Lower lobe of right lung (tissue), 2 donors: ENCODE measurements around the gene PROK1. TPM values are rescaled to one million over a fixed set of nuclear protein-coding genes. Genes with fewer than 3 reads are reported as not detected.

ENCODE experiments used
- ATAC-seq, 2 donors: fragments of 200-7000 bp; cut with Tn5 transposase; one replicate each; pipeline ENCODE4 v1.9.1; 2020 to 2022; ENCODE audit warnings: mild to moderate bottlenecking in 2 of 2, moderate library complexity in 2 of 2
- DNase-seq: peaks from one replicate; pipeline ENCODE4 v3.0.0-alpha.2; 2020
- H3K27ac ChIP-seq: fragments of 200-600 bp; one replicate; pipeline ENCODE4 v1.8.0; 2022
- H3K27me3 ChIP-seq: fragments of 200-600 bp; one replicate; pipeline ENCODE4 v1.8.0; 2022; ENCODE audit warnings: low read depth
- H3K36me3 ChIP-seq: fragments of 200-600 bp; one replicate; pipeline ENCODE4 v1.8.0; 2022; ENCODE audit warnings: mild to moderate bottlenecking
- H3K4me1 ChIP-seq: fragments of 200-600 bp; one replicate; pipeline ENCODE4 v1.8.0; 2022
- H3K4me3 ChIP-seq: fragments of 200-600 bp; one replicate; pipeline ENCODE4 v1.8.0; 2022; ENCODE audit warnings: mild to moderate bottlenecking
- H3K9me3 ChIP-seq: fragments of 200-600 bp; one replicate; pipeline ENCODE4 v1.8.0; 2022
- CTCF ChIP-seq: fragments of 200-600 bp; IDR thresholded peaks from one replicate; pipeline ENCODE4 v1.8.0; 2022; ENCODE audit warnings: antibody characterized with exemption, mild to moderate bottlenecking
- intact Hi-C: fragments of 100-400 bp; cut with DNase I; formaldehyde crosslinking; loops from one replicate; pipeline ENCODE4 v1.11.0; 2022
- total RNA-seq: library from RNA; stranded (reverse); fragmentation: NEBNext Ultra II Directional; extraction: Animal tissue kit (Norgen Biotek cat#: 25700); gene quantifications from one replicate; pipeline ENCODE4 v1.2.1, GENCODE V29; 2021
- donor health status: DM: no; HTN: yes; CAD: no; lungs with severe emphysema.

The PROK1 gene
- total RNA-seq, 1 donor from 2014 or later, result not detected

- H3K4me3 ChIP-seq, result no peak overlapping the region
These were observed 21.6 kb downstream of the PROK1 start for GRCh38 chr1:110472546-110472945.

GRCh38 chr1:110474444-110474843 lies 23.5 kb downstream of the PROK1 start:
- Histone ChIP-seq H3K36me3 (no peaks in the 10 kb centered on the region), H3K4me1 (peaks cover 4% of the 10 kb centered on the region), H3K4me3 (no peak overlapping the region), H3K27ac (no peak overlapping the region), H3K27me3 (no peaks in the 10 kb centered on the region), H3K9me3 (no peaks in the 10 kb centered on the region)
- TF ChIP-seq CTCF, result no peak
- ATAC-seq, result no peak
- DNase-seq, result no peak
- intact Hi-C loops, result no loop called here

More at GRCh38 chr1:110472546-110472945, 21.6 kb downstream of the PROK1 start:
- no peak for ATAC-seq
- DNase-seq, result no peak
- H3K36me3 ChIP-seq, result no peaks in the 10 kb centered on the region
- H3K27me3 ChIP-seq, result no peaks in the 10 kb centered on the region
- intact Hi-C loops, result no loop called here
- TF ChIP-seq CTCF, result no peak
- H3K27ac ChIP-seq, result no peak overlapping the region
- H3K9me3 ChIP-seq, result no peaks in the 10 kb centered on the region
- peaks cover 4% of the 10 kb centered on the region for H3K4me1 ChIP-seq

- Histone ChIP-seq H3K9me3 (no peaks in the 10 kb centered on the region), H3K4me3 (no peak overlapping the region), H3K27me3 (no peaks in the 10 kb centered on the region), H3K27ac (no peak overlapping the region), H3K36me3 (no peaks in the 10 kb centered on the region), H3K4me1 (peaks cover 4% of the 10 kb centered on the region)
- DNase-seq (no peak), ATAC-seq (no peak)
- intact Hi-C loops, result no loop called here
- no peak for TF ChIP-seq CTCF
These were observed 24.5 kb downstream of the PROK1 start for GRCh38 chr1:110475362-110476027.

- Histone ChIP-seq H3K36me3 (no peaks in the 10 kb centered on the region), H3K4me1 (peaks cover 4% of the 10 kb centered on the region), H3K9me3 (no peaks in the 10 kb centered on the region), H3K27ac (no peak overlapping the region), H3K27me3 (no peaks in the 10 kb centered on the region), H3K4me3 (no peak overlapping the region)
- DNase-seq, result no peak
- ATAC-seq, result no peak
- TF ChIP-seq CTCF, result no peak
- intact Hi-C loops, result no loop called here
These were observed 25.2 kb downstream of the PROK1 start for GRCh38 chr1:110476028-110476765.

GRCh38 chr1:110477041-110477440 lies 26.1 kb downstream of the PROK1 start:
- Histone ChIP-seq H3K4me3 (no peak overlapping the region), H3K27ac (no peak overlapping the region), H3K9me3 (no peaks in the 10 kb centered on the region), H3K27me3 (no peaks in the 10 kb centered on the region), H3K36me3 (no peaks in the 10 kb centered on the region), H3K4me1 (peaks cover 8% of the 10 kb centered on the region)
- intact Hi-C loops, result no loop called here
- ATAC-seq (peak; percentile 45 to 81), DNase-seq (no peak)
- TF ChIP-seq CTCF, result no peak
